Right lung (tissue), 5 donors: ENCODE measurements around the gene CDHR2. TPM values are rescaled to one million over a fixed set of nuclear protein-coding genes. Genes with fewer than 3 reads are reported as not detected.

Experiments
- DNase-seq, 2 donors: peaks; one replicate each; pipeline ENCODE4 v3.0.0-alpha.2; 2013
- polyA plus RNA-seq, 5 donors: library from polyadenylated mRNA; unstranded; fragments of 120-200 nt; gene quantifications; one replicate each; pipeline versions ENCODE4 v1.2.1 to v1.2.3, GENCODE V29; 2013; ENCODE audit warnings: inconsistent platforms in 1 of 5, low replicate concordance in 1 of 5; ENCODE audit not compliant: insufficient read length in 5 of 5, insufficient read depth in 1 of 5

Gene CDHR2
- polyA plus RNA-seq, 5 donors, result 0.33 to 0.60 (median 0.40) TPM

GRCh38 chr5:176633598-176633997 lies 84.5 kb downstream of the CDHR2 start:
- DNase-seq, result no peak

GRCh38 chr5:176636426-176636825 lies 87.3 kb downstream of the CDHR2 start:
- no peak for DNase-seq

- DNase-seq, result no peak
Observed at GRCh38 chr5:176637556-176637955, 88.4 kb downstream of the CDHR2 start.

- DNase-seq, result no peak
Observed at GRCh38 chr5:176638437-176638836, 89.3 kb downstream of the CDHR2 start.

- no peak for DNase-seq
Observed at GRCh38 chr5:176639208-176639607, 90.1 kb downstream of the CDHR2 start.

- peak in 1 of 2 donors; percentile 41 for DNase-seq
Observed at GRCh38 chr5:176639981-176640380, 90.8 kb downstream of the CDHR2 start.

- DNase-seq, result no peak
Observed at GRCh38 chr5:176640616-176641015, 91.5 kb downstream of the CDHR2 start.

GRCh38 chr5:176642675-176643490 lies 93.7 kb downstream of the CDHR2 start:
- DNase-seq, result no peak

GRCh38 chr5:176643491-176644219 lies 94.5 kb downstream of the CDHR2 start:
- no peak for DNase-seq

GRCh38 chr5:176644294-176644693 lies 95.2 kb downstream of the CDHR2 start:
- DNase-seq, result no peak

- no peak for DNase-seq
Observed at GRCh38 chr5:176644878-176645670, 95.9 kb downstream of the CDHR2 start.

Other genes with a start within 250 kb of the CDHR2 start
- 100 to 1,000 TPM; 142 to 174 (median 161) TPM for gene KIAA1191, start 187.6 kb upstream of the CDHR2 start, polyA plus RNA-seq
- gene ARL10, start 183.9 kb upstream of the CDHR2 start, polyA plus RNA-seq, result 10 to 100 TPM; 11.4 to 20.7 (median 16.4) TPM
- 10 to 100 TPM; 24.0 to 36.8 (median 33.2) TPM for gene NOP16, start 160.7 kb upstream of the CDHR2 start, polyA plus RNA-seq
- gene HIGD2A, start 160.6 kb upstream of the CDHR2 start, polyA plus RNA-seq, result 100 to 1,000 TPM in 1 of 5 donors, 10 to 100 TPM in 4; 69.4 to 121 (median 89.8) TPM
- 10 to 100 TPM; 37.7 to 68.3 (median 45.7) TPM for gene CLTB, start 132.8 kb upstream of the CDHR2 start, polyA plus RNA-seq
- gene FAF2, start 101.0 kb upstream of the CDHR2 start, polyA plus RNA-seq, result 10 to 100 TPM; 41.9 to 55.9 (median 51.2) TPM
- gene RNF44, start 11.9 kb upstream of the CDHR2 start, polyA plus RNA-seq, result 10 to 100 TPM; 31.9 to 54.4 (median 47.2) TPM
- 1 to 10 TPM in 3 of 5 donors, under 1 TPM in 2; 0.72 to 1.2 (median 1.0) TPM for gene GPRIN1, start 60.8 kb downstream of the CDHR2 start, polyA plus RNA-seq
- gene SNCB, start 81.2 kb downstream of the CDHR2 start, polyA plus RNA-seq, result under 1 TPM; 0.19 to 0.77 (median 0.45) TPM
- under 1 TPM in 2 of 5 donors, not detected in 3; 0.05 to 0.08 TPM for gene EIF4E1B, start 81.3 kb downstream of the CDHR2 start, polyA plus RNA-seq
- 10 to 100 TPM; 25.2 to 38.3 (median 32.8) TPM for gene TSPAN17, start 98.1 kb downstream of the CDHR2 start, polyA plus RNA-seq